ENCODE data around the gene COL10A1. TPM values are rescaled to one million over a fixed set of nuclear protein-coding genes. Genes with fewer than 3 reads are reported as not detected.

Gene COL10A1
- total and polyA plus RNA-seq, 10 of the 15 experiments (the other 5 are each of a cell fraction or from before 2014, with no cell fraction given), result 0.02 to 0.33 (median 0.06) TPM; not detected in 5

DNA sequence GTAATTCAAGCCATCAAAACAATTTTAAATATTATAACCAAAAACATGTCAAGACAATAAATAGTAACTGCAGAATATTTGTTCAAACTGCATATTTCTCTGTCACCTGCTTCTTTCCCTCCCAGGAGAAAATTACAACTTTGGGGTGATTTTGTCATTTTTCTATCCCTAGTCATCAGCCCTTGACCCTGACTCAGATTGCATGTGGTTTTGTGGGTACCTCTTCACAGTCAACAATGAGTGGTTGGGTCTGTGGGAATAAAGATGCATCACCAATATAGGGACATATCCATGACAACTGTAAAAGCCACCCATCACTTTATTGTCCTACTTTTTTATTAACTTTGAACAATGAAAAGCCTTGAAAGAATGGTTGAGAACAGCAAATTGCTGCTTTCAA, 7.3 kb downstream of the COL10A1 start:
- intact Hi-C loops (cut with micrococcal nuclease; ENCODE audit: unreplicated experiment), result no loop called here
- no peaks in the 10 kb centered on the region for H4K20me1 ChIP-seq (ENCODE audit: control insufficient read depth, insufficient read depth)
- H3K9ac ChIP-seq (ENCODE audit: control insufficient read depth, insufficient read depth, low read length), result no peak overlapping the region
- SMC1A ChIA-PET (ENCODE audit: uncharacterized antibody, unreplicated experiment), result interaction anchor here (1.0 to 2.4 kb wide), 6 partner anchors 10 to 397 kb away, joined by 3 to 20 read pairs (median 4); no protein-coding TSS in a partner anchor
- no TSS peak for BruUV-seq (replicated peaks)
- no peaks in the 10 kb centered on the region for H3K79me2 ChIP-seq (ENCODE audit: control insufficient read depth, insufficient read depth, low read length)
- no peak overlapping the region for H3K27ac ChIP-seq (ENCODE audit: control insufficient read depth, insufficient read depth)
- no peak overlapping the region for H2AFZ ChIP-seq (ENCODE audit: control insufficient read depth, low read depth, low read length)
- H3K27me3 ChIP-seq (replicated peaks in 1 of 2; ENCODE audit: control insufficient read depth in 2 of 2, insufficient read depth in 2 of 2, low read length in 1 of 2), result no peaks in the 10 kb centered on the region
- POLR2A ChIA-PET, result no interaction called here
- FAIRE-seq, result no peak
- H3K4me1 ChIP-seq (ENCODE audit: control insufficient read depth, insufficient read depth, low read length), result no peaks in the 10 kb centered on the region
- CTCF ChIA-PET, result interaction anchor here (1.0 to 2.2 kb wide), 9 partner anchors 7 to 151 kb away, joined by 3 to 10 read pairs (median 4); partner anchors contain the start of gene COL10A1
- no peaks in the 10 kb centered on the region for H3K9me3 ChIP-seq (replicated peaks; ENCODE audit: control insufficient read depth, insufficient read depth, low read length)
- ATAC-seq, result no peak
- H3K4me3 ChIP-seq, result no peak overlapping the region
- no peak for DNase-seq (ENCODE audit: low read depth, low spot score)
- peaks cover 12 to 28% of the 10 kb centered on the region in 2 experiments for H3K36me3 ChIP-seq (ENCODE audit: control insufficient read depth in 2 of 2, insufficient read depth in 2 of 2, low read length in 1 of 2)
- in situ Hi-C loops (cut with MboI), result no loop called here
- RAD21 ChIA-PET (ENCODE audit: unreplicated experiment), result interaction anchor here (1.3 kb wide), 1 partner anchor 108 kb away, joined by 6 read pairs; no protein-coding TSS in a partner anchor
- no peak overlapping the region for H3K4me2 ChIP-seq (ENCODE audit: control insufficient read depth, insufficient read depth)
- no peak for TF ChIP-seq TCF12 (IDR thresholded peaks at IDR 0.05; ENCODE audit: low read depth, low read length)
- TF ChIP-seq MTA2 (IDR thresholded peaks at IDR 0.05; ENCODE audit: low read depth), result no peak
- TF ChIP-seq ETV6 (conservative IDR thresholded peaks at IDR 0.05 in 1 of 2, IDR thresholded peaks at IDR 0.05 in 1 of 2; ENCODE audit: borderline replicate concordance in 1 of 2, low read depth in 1 of 2), result no peak
- TF ChIP-seq NFIC (IDR thresholded peaks at IDR 0.05; ENCODE audit: low read depth, low read length), result no peak
- no peak for TF ChIP-seq TBL1XR1 (IDR thresholded peaks at IDR 0.05; ENCODE audit: low read depth, low read length)
- no peak for TF ChIP-seq IRF5 (IDR thresholded peaks at IDR 0.05; ENCODE audit: borderline replicate concordance)
- no peak for TF ChIP-seq SIX5 (IDR thresholded peaks at IDR 0.05; ENCODE audit: low read depth, low read length, severe bottlenecking)
- no peak for TF ChIP-seq CHD2 (IDR thresholded peaks at IDR 0.05; ENCODE audit: borderline replicate concordance, low read depth, low read length)
- TF ChIP-seq JUND (IDR thresholded peaks at IDR 0.05; ENCODE audit: low read depth, low read length), result no peak
- TF ChIP-seq, protein P1, sequence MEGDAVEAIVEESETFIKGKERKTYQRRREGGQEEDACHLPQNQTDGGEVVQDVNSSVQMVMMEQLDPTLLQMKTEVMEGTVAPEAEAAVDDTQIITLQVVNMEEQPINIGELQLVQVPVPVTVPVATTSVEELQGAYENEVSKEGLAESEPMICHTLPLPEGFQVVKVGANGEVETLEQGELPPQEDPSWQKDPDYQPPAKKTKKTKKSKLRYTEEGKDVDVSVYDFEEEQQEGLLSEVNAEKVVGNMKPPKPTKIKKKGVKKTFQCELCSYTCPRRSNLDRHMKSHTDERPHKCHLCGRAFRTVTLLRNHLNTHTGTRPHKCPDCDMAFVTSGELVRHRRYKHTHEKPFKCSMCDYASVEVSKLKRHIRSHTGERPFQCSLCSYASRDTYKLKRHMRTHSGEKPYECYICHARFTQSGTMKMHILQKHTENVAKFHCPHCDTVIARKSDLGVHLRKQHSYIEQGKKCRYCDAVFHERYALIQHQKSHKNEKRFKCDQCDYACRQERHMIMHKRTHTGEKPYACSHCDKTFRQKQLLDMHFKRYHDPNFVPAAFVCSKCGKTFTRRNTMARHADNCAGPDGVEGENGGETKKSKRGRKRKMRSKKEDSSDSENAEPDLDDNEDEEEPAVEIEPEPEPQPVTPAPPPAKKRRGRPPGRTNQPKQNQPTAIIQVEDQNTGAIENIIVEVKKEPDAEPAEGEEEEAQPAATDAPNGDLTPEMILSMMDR (IDR thresholded peaks at IDR 0.05 in 2 of 3, conservative IDR thresholded peaks at IDR 0.05 in 1 of 3; ENCODE audit: control insufficient read depth in 2 of 3, extremely low read depth in 1 of 3, insufficient read depth in 1 of 3, low read depth in 3 of 3, low read length in 3 of 3), result no peak
- TF ChIP-seq RAD51 (IDR thresholded peaks at IDR 0.05), result no peak
- TF ChIP-seq RB1 (IDR thresholded peaks at IDR 0.05; ENCODE audit: borderline replicate concordance), result no peak
- TF ChIP-seq, protein P2, sequence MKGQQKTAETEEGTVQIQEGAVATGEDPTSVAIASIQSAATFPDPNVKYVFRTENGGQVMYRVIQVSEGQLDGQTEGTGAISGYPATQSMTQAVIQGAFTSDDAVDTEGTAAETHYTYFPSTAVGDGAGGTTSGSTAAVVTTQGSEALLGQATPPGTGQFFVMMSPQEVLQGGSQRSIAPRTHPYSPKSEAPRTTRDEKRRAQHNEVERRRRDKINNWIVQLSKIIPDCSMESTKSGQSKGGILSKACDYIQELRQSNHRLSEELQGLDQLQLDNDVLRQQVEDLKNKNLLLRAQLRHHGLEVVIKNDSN (IDR thresholded peaks at IDR 0.05; ENCODE audit: borderline replicate concordance, extremely low read length, insufficient read depth, low read depth, low read length), result no peak
- TF ChIP-seq MTA3 (IDR thresholded peaks at IDR 0.05; ENCODE audit: borderline replicate concordance, low read length), result no peak
- no peak for TF ChIP-seq BACH1 (IDR thresholded peaks at IDR 0.05; ENCODE audit: borderline replicate concordance)
- no peak for TF ChIP-seq ASH2L (IDR thresholded peaks at IDR 0.05; ENCODE audit: borderline replicate concordance, low read depth)
- no peak for TF ChIP-seq SKIL (IDR thresholded peaks at IDR 0.05; ENCODE audit: low read depth, poor library complexity, severe bottlenecking)
